Brain microvascular endothelial cell (primary cell): Measurements from ENCODE around the gene TJP1.
"Not testable (repeated sequence)": the region's sequence is repeated elsewhere in the genome, so short reads cannot be mapped to it uniquely, and the experiment has no call there.

Source experiments
- DNase-seq: peaks from one replicate; pipeline ENCODE4 v3.0.0-alpha.2; 2020
- H3K27ac ChIP-seq: fragments of 250-450 bp; sonication (Bioruptor Pico); 2 replicates; pipeline ENCODE4 v1.5.1; 2020; ENCODE audit warnings: mild to moderate bottlenecking, moderate library complexity
- H3K27me3 ChIP-seq: fragments of 250-450 bp; sonication (Bioruptor Pico); replicated peaks from 2 replicates; pipeline ENCODE4 v1.5.1; 2020; ENCODE audit warnings: mild to moderate bottlenecking
- H3K36me3 ChIP-seq: fragments of 250-450 bp; sonication (Bioruptor Pico); replicated peaks from 2 replicates; pipeline ENCODE4 v1.5.1; 2020; ENCODE audit warnings: mild to moderate bottlenecking
- H3K4me3 ChIP-seq: 2 replicates; pipeline ENCODE4 v1.5.1; 2011; ENCODE audit warnings: low read depth, mild to moderate bottlenecking, control low read depth, low read length, moderate library complexity
- CTCF ChIP-seq: IDR thresholded peaks from 2 replicates; pipeline ENCODE4 v1.5.1; 2011; ENCODE audit warnings: low read depth, mild to moderate bottlenecking, moderate library complexity, low read length, control low read depth, inconsistent platforms; ENCODE audit errors: missing control alignments
- in situ Hi-C: cut with HindIII; loops from 2 replicates; pipeline ENCODE4 v1.10.0; 2017; ENCODE audit warnings: low sequenced_read_pairs, low pct_ligation_motif_present

Gene TJP1

GRCh38 chr15:29666241-29666640 is 156.0 kb downstream of the TJP1 start:
- Histone ChIP-seq H3K27me3 (no peaks in the 10 kb centered on the region), H3K4me3 (no peak overlapping the region), H3K27ac (no peak overlapping the region), H3K36me3 (no peaks in the 10 kb centered on the region)
- DNase-seq: no peak
- in situ Hi-C loops: no loop called here
- TF ChIP-seq CTCF: no peak

- H3K27me3 ChIP-seq: no peaks in the 10 kb centered on the region
- in situ Hi-C loops: no loop called here
- no peaks in the 10 kb centered on the region for H3K36me3 ChIP-seq
- H3K4me3 ChIP-seq: no peak overlapping the region
- TF ChIP-seq CTCF: no peak
- no peak overlapping the region for H3K27ac ChIP-seq
- DNase-seq: no peak
Observed at GRCh38 chr15:29665444-29666003, 156.7 kb downstream of the TJP1 start.

- no peak for TF ChIP-seq CTCF
- in situ Hi-C loops: no loop called here
- Histone ChIP-seq H3K36me3 (no peaks in the 10 kb centered on the region), H3K27ac (no peak overlapping the region), H3K4me3 (no peak overlapping the region), H3K27me3 (no peaks in the 10 kb centered on the region)
- DNase-seq: no peak
Observed at GRCh38 chr15:29664406-29664805, 157.9 kb downstream of the TJP1 start.

GRCh38 chr15:29657476-29657817 is 164.8 kb downstream of the TJP1 start:
- H3K36me3 ChIP-seq, in situ Hi-C loops, H3K4me3 ChIP-seq, H3K27me3 ChIP-seq, DNase-seq, H3K27ac ChIP-seq: not testable (repeated sequence)

GRCh38 chr15:29656636-29657475 is 165.4 kb downstream of the TJP1 start:
- no peak for DNase-seq
- in situ Hi-C loops: no loop called here
- no peak overlapping the region for H3K27ac ChIP-seq
- no peak for TF ChIP-seq CTCF
- no peak overlapping the region for H3K4me3 ChIP-seq
- no peaks in the 10 kb centered on the region for H3K27me3 ChIP-seq
- no peaks in the 10 kb centered on the region for H3K36me3 ChIP-seq

GRCh38 chr15:29652595-29652994 is 169.7 kb downstream of the TJP1 start:
- Histone ChIP-seq H3K36me3 (no peaks in the 10 kb centered on the region), H3K27me3 (no peaks in the 10 kb centered on the region), H3K4me3 (no peak overlapping the region), H3K27ac (no peak overlapping the region)
- DNase-seq: no peak
- in situ Hi-C loops: no loop called here
- TF ChIP-seq CTCF: no peak
